Measurements from ENCODE around the gene SORCS2.

- TF ChIP-seq CTCF (IDR thresholded peaks at IDR 0.05), result no peak
- no peak for TF ChIP-seq POLR2A (IDR thresholded peaks at IDR 0.05)
- TF ChIP-seq POLR2AphosphoS5 (IDR thresholded peaks at IDR 0.05), result no peak
Observed at GRCh38 chr4:7369511-7369910, 177.2 kb downstream of the SORCS2 start.

All from breast epithelium (tissue), 3 donors.